HEK293T (cell line): ENCODE data around the gene NUDT14.

Experiments
- BHLHE40 ChIP-seq: fragments of 450-650 bp; IDR thresholded peaks from 2 replicates; pipeline ENCODE4 v1.6.1; 2016; ENCODE audit warnings: mild to moderate bottlenecking, moderate library complexity, borderline replicate concordance
- CTBP1 ChIP-seq: fragments of 450-650 bp; IDR thresholded peaks from 2 replicates; pipeline ENCODE4 v1.6.1; 2016; ENCODE audit warnings: borderline replicate concordance
- ELF4 ChIP-seq: fragments of 450-650 bp; IDR thresholded peaks from 2 replicates; pipeline ENCODE4 v1.6.1; 2017; ENCODE audit warnings: antibody characterized with exemption
- FOXK2 ChIP-seq: fragments of 450-650 bp; IDR thresholded peaks from 2 replicates; pipeline ENCODE4 v1.6.1; 2016; ENCODE audit warnings: mild to moderate bottlenecking
- FOXM1 ChIP-seq: fragments of 450-650 bp; IDR thresholded peaks from 2 replicates; pipeline ENCODE4 v1.6.1; 2017; ENCODE audit warnings: mild to moderate bottlenecking, borderline replicate concordance
- L3MBTL2 ChIP-seq: fragments of 450-650 bp; conservative IDR thresholded peaks from 2 replicates; pipeline ENCODE4 v1.6.1; 2016; ENCODE audit warnings: mild to moderate bottlenecking
- LEF1 ChIP-seq: fragments of 450-650 bp; IDR thresholded peaks from 2 replicates; pipeline ENCODE4 v1.6.1; 2017; ENCODE audit warnings: mild to moderate bottlenecking, borderline replicate concordance
- NFRKB ChIP-seq: fragments of 450-650 bp; IDR thresholded peaks from 2 replicates; pipeline ENCODE4 v1.6.1; 2016; ENCODE audit warnings: mild to moderate bottlenecking, moderate library complexity
- PKNOX1 ChIP-seq: fragments of 450-650 bp; IDR thresholded peaks from 2 replicates; pipeline ENCODE4 v1.6.1; 2016
- SP1 ChIP-seq: fragments of 450-650 bp; IDR thresholded peaks from 2 replicates; pipeline ENCODE4 v1.6.1; 2017
- SUZ12 ChIP-seq: fragments of 450-650 bp; IDR thresholded peaks from 2 replicates; pipeline ENCODE4 v1.6.1; 2016; ENCODE audit warnings: mild to moderate bottlenecking
- ZNF384 ChIP-seq: fragments of 450-650 bp; IDR thresholded peaks from 2 replicates; pipeline ENCODE4 v1.6.1; 2016

GRCh38 chr14:105156414-105157375 lies 24.4 kb downstream of the NUDT14 start:
- TF ChIP-seq SP1, result no peak
- no peak for TF ChIP-seq SUZ12
- TF ChIP-seq ZNF384, result no peak
- no peak for TF ChIP-seq BHLHE40
- no peak for TF ChIP-seq CTBP1
- no peak for TF ChIP-seq L3MBTL2
- no peak for TF ChIP-seq ELF4
- TF ChIP-seq NFRKB, result no peak
- no peak for TF ChIP-seq FOXM1
- TF ChIP-seq PKNOX1, result no peak
- no peak for TF ChIP-seq LEF1
- TF ChIP-seq FOXK2, result no peak
